ENCODE results near the gene CCNL1.

Gene CCNL1

GRCh38 chr3:157132341-157132740 lies 27.6 kb downstream of the CCNL1 start:
- Histone ChIP-seq H3K9ac (ENCODE audit: low read depth, low read length, poor library complexity) (no peak overlapping the region), H4K91ac (ENCODE audit: low read depth, low read length, poor library complexity) (no peak overlapping the region), H3K14ac (ENCODE audit: low read length) (no peak overlapping the region), H2BK12ac (ENCODE audit: low read length) (no peak overlapping the region), H3K9me3 (replicated peaks in 1 of 2; ENCODE audit: control insufficient read depth in 2 of 2, insufficient read depth in 1 of 2, low read depth in 1 of 2, low read length in 2 of 2) (no peaks in the 10 kb centered on the region), H3K4me1 (ENCODE audit: control insufficient read depth in 2 of 2, insufficient read depth in 1 of 2, low read depth in 1 of 2, low read length in 2 of 2) (peaks cover 12 to 18% of the 10 kb centered on the region in 2 donors), H3K18ac (ENCODE audit: low read length) (no peak overlapping the region), H3K79me1 (ENCODE audit: low read depth, low read length) (no peaks in the 10 kb centered on the region), H2AK5ac (ENCODE audit: low read depth, low read length) (no peak overlapping the region), H2BK15ac (ENCODE audit: low read length) (no peak overlapping the region), H3K27me3 (ENCODE audit: control insufficient read depth in 3 of 3, insufficient read depth in 3 of 3, low read depth in 1 of 3, low read length in 3 of 3) (no peaks in the 10 kb centered on the region), H3K4me3 (ENCODE audit: low read length in 2 of 2) (no peak overlapping the region), H3K23ac (ENCODE audit: low read depth, low read length, poor library complexity) (no peak overlapping the region), H3K36me3 (replicated peaks in 1 of 2; ENCODE audit: control insufficient read depth in 2 of 2, insufficient read depth in 2 of 2, low read length in 2 of 2) (no peaks in the 10 kb centered on the region), H2BK120ac (ENCODE audit: low read depth, low read length) (no peak overlapping the region), H3K4ac (ENCODE audit: low read length) (no peak overlapping the region), H2AFZ (ENCODE audit: low read length) (no peak overlapping the region), H2BK5ac (ENCODE audit: low read length) (no peak overlapping the region), H4K8ac (ENCODE audit: low read depth, low read length) (no peak overlapping the region), H3K4me2 (ENCODE audit: insufficient read depth, low read length, poor library complexity, severe bottlenecking) (no peak overlapping the region), H3K27ac (replicated peaks; ENCODE audit: low read length) (no peak overlapping the region)
- WGBS, 2 donors (ENCODE audit: extremely low coverage in 2 of 2, insufficient read length in 2 of 2, insufficient replicate concordance in 1 of 2): no CpG with 5 or more reads among the region's 1 CpG
- no peak for DNase-seq (ENCODE audit: low spot score)

GRCh38 chr3:157131861-157132260 lies 28.1 kb downstream of the CCNL1 start:
- WGBS, 2 donors (ENCODE audit: extremely low coverage in 2 of 2, insufficient read length in 2 of 2, insufficient replicate concordance in 1 of 2): no CpG with 5 or more reads among the region's 5 CpGs
- no peak overlapping the region for H3K27ac ChIP-seq (replicated peaks; ENCODE audit: low read length)

GRCh38 chr3:157130467-157131251 lies 29.3 kb downstream of the CCNL1 start:
- peak overlapping the region; percentile 90 for H2AK5ac ChIP-seq (ENCODE audit: low read depth, low read length)
- DNase-seq (ENCODE audit: low spot score): peak; percentile 71
- peak overlapping the region; percentile 52 for H4K8ac ChIP-seq (ENCODE audit: low read depth, low read length)
- H3K23ac ChIP-seq (ENCODE audit: low read depth, low read length, poor library complexity): no peak overlapping the region
- H2BK5ac ChIP-seq (ENCODE audit: low read length): peak overlapping the region; percentile 68
- H3K9ac ChIP-seq (ENCODE audit: low read depth, low read length, poor library complexity): peak overlapping the region; percentile 24
- no peaks in the 10 kb centered on the region for H3K27me3 ChIP-seq (ENCODE audit: control insufficient read depth in 3 of 3, insufficient read depth in 3 of 3, low read depth in 1 of 3, low read length in 3 of 3)
- peak overlapping the region; percentile 90 for H2AFZ ChIP-seq (ENCODE audit: low read length)
- no CpG with 5 or more reads among the region's 23 CpGs for WGBS, 2 donors (ENCODE audit: extremely low coverage in 2 of 2, insufficient read length in 2 of 2, insufficient replicate concordance in 1 of 2)
- H2BK120ac ChIP-seq (ENCODE audit: low read depth, low read length): peak overlapping the region; percentile 84
- H3K27ac ChIP-seq (replicated peaks; ENCODE audit: low read length): no peak overlapping the region
- H3K4me2 ChIP-seq (ENCODE audit: insufficient read depth, low read length, poor library complexity, severe bottlenecking): peak overlapping the region; percentile 54
- H3K4ac ChIP-seq (ENCODE audit: low read length): no peak overlapping the region
- H3K14ac ChIP-seq (ENCODE audit: low read length): no peak overlapping the region
- H2BK15ac ChIP-seq (ENCODE audit: low read length): peak overlapping the region; percentile 95
- H3K9me3 ChIP-seq (replicated peaks in 1 of 2; ENCODE audit: control insufficient read depth in 2 of 2, insufficient read depth in 1 of 2, low read depth in 1 of 2, low read length in 2 of 2): no peaks in the 10 kb centered on the region
- H3K4me1 ChIP-seq (ENCODE audit: control insufficient read depth in 2 of 2, insufficient read depth in 1 of 2, low read depth in 1 of 2, low read length in 2 of 2): peaks cover 13% of the 10 kb centered on the region in 2 donors
- peak overlapping the region; percentile 86 for H2BK12ac ChIP-seq (ENCODE audit: low read length)
- no peaks in the 10 kb centered on the region for H3K36me3 ChIP-seq (replicated peaks in 1 of 2; ENCODE audit: control insufficient read depth in 2 of 2, insufficient read depth in 2 of 2, low read length in 2 of 2)
- H3K79me1 ChIP-seq (ENCODE audit: low read depth, low read length): no peaks in the 10 kb centered on the region
- peak overlapping the region; percentile 90 for H4K91ac ChIP-seq (ENCODE audit: low read depth, low read length, poor library complexity)
- peak overlapping the region in 1 of 2 donors; percentile 17 for H3K4me3 ChIP-seq (ENCODE audit: low read length in 2 of 2)
- peak overlapping the region; percentile 95 for H3K18ac ChIP-seq (ENCODE audit: low read length)

More at GRCh38 chr3:157131861-157132260, 28.1 kb downstream of the CCNL1 start:
- no peak overlapping the region for H3K18ac ChIP-seq (ENCODE audit: low read length)
- no peak overlapping the region for H2BK15ac ChIP-seq (ENCODE audit: low read length)
- no peaks in the 10 kb centered on the region for H3K79me1 ChIP-seq (ENCODE audit: low read depth, low read length)
- no peaks in the 10 kb centered on the region for H3K36me3 ChIP-seq (replicated peaks in 1 of 2; ENCODE audit: control insufficient read depth in 2 of 2, insufficient read depth in 2 of 2, low read length in 2 of 2)
- H3K4me1 ChIP-seq (ENCODE audit: control insufficient read depth in 2 of 2, insufficient read depth in 1 of 2, low read depth in 1 of 2, low read length in 2 of 2): peaks cover 12 to 16% of the 10 kb centered on the region in 2 donors
- no peaks in the 10 kb centered on the region for H3K9me3 ChIP-seq (replicated peaks in 1 of 2; ENCODE audit: control insufficient read depth in 2 of 2, insufficient read depth in 1 of 2, low read depth in 1 of 2, low read length in 2 of 2)
- no peak for DNase-seq (ENCODE audit: low spot score)
- no peaks in the 10 kb centered on the region for H3K27me3 ChIP-seq (ENCODE audit: control insufficient read depth in 3 of 3, insufficient read depth in 3 of 3, low read depth in 1 of 3, low read length in 3 of 3)
- no peak overlapping the region for H3K23ac ChIP-seq (ENCODE audit: low read depth, low read length, poor library complexity)
- H2AFZ ChIP-seq (ENCODE audit: low read length): no peak overlapping the region
- H2BK5ac ChIP-seq (ENCODE audit: low read length): no peak overlapping the region
- no peak overlapping the region for H3K4me3 ChIP-seq (ENCODE audit: low read length in 2 of 2)
- no peak overlapping the region for H3K14ac ChIP-seq (ENCODE audit: low read length)
- H2AK5ac ChIP-seq (ENCODE audit: low read depth, low read length): no peak overlapping the region
- no peak overlapping the region for H3K9ac ChIP-seq (ENCODE audit: low read depth, low read length, poor library complexity)
- H4K91ac ChIP-seq (ENCODE audit: low read depth, low read length, poor library complexity): no peak overlapping the region
- H3K4ac ChIP-seq (ENCODE audit: low read length): no peak overlapping the region
- no peak overlapping the region for H2BK120ac ChIP-seq (ENCODE audit: low read depth, low read length)
- H3K4me2 ChIP-seq (ENCODE audit: insufficient read depth, low read length, poor library complexity, severe bottlenecking): no peak overlapping the region
- no peak overlapping the region for H4K8ac ChIP-seq (ENCODE audit: low read depth, low read length)
- H2BK12ac ChIP-seq (ENCODE audit: low read length): no peak overlapping the region

DNA sequence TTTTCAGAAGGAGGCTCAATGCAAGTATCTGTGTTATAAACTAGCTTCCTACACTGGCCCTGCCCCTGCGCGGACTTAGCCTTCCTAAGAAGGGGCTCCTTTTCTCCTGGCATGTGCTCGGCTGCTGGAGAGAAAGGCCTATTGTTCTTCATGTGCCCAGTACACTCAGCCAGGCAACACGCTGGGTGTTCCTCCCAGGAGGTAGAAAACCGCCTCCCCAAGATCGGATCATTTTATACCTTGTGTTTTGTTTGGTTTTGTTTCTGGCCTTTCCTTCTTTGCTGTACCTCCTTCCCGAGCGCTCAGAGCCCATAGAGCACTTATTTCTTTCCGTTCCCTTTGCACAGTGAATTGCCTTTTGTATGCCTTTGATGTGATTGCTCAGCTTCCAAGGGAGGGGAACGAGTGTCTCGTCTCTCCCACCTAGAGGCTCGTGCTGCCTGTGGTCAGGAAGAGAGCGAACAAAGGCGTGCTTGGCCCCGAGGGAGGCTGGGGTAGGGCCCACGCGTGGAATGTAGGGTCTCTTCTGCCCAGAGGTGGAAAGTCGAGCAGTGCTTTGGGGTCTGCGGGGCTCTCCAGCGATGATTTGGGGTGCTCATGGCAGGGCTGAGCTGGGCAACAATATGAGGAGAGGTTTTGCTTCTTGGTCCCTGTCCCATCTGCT lies 30.0 kb downstream of the CCNL1 start:
- Histone ChIP-seq H2BK15ac (ENCODE audit: low read length) (peak overlapping the region; percentile 95), H3K4me3 (ENCODE audit: low read length in 2 of 2) (peak overlapping the region in 1 of 2 donors; percentile 17)
- no CpG with 5 or more reads among the region's 20 CpGs for WGBS, 2 donors (ENCODE audit: extremely low coverage in 2 of 2, insufficient read length in 2 of 2, insufficient replicate concordance in 1 of 2)

More for the DNA sequence above, 30.0 kb downstream of the CCNL1 start:
- no peak overlapping the region for H3K14ac ChIP-seq (ENCODE audit: low read length)
- H3K18ac ChIP-seq (ENCODE audit: low read length): peak overlapping the region; percentile 95
- DNase-seq (ENCODE audit: low spot score): peak; percentile 36
- H3K36me3 ChIP-seq (replicated peaks in 1 of 2; ENCODE audit: control insufficient read depth in 2 of 2, insufficient read depth in 2 of 2, low read length in 2 of 2): no peaks in the 10 kb centered on the region
- H2BK120ac ChIP-seq (ENCODE audit: low read depth, low read length): peak overlapping the region; percentile 84
- peak overlapping the region; percentile 54 for H3K4me2 ChIP-seq (ENCODE audit: insufficient read depth, low read length, poor library complexity, severe bottlenecking)
- peak overlapping the region; percentile 90 for H4K91ac ChIP-seq (ENCODE audit: low read depth, low read length, poor library complexity)
- H3K4me1 ChIP-seq (ENCODE audit: control insufficient read depth in 2 of 2, insufficient read depth in 1 of 2, low read depth in 1 of 2, low read length in 2 of 2): peaks cover 13% of the 10 kb centered on the region in 2 donors
- peak overlapping the region; percentile 8 for H3K4ac ChIP-seq (ENCODE audit: low read length)
- H3K27me3 ChIP-seq (ENCODE audit: control insufficient read depth in 3 of 3, insufficient read depth in 3 of 3, low read depth in 1 of 3, low read length in 3 of 3): no peaks in the 10 kb centered on the region
- H3K9me3 ChIP-seq (replicated peaks in 1 of 2; ENCODE audit: control insufficient read depth in 2 of 2, insufficient read depth in 1 of 2, low read depth in 1 of 2, low read length in 2 of 2): no peaks in the 10 kb centered on the region
- H3K27ac ChIP-seq (replicated peaks; ENCODE audit: low read length): no peak overlapping the region
- H2AFZ ChIP-seq (ENCODE audit: low read length): peak overlapping the region; percentile 90
- H4K8ac ChIP-seq (ENCODE audit: low read depth, low read length): peak overlapping the region; percentile 52
- no peaks in the 10 kb centered on the region for H3K79me1 ChIP-seq (ENCODE audit: low read depth, low read length)
- H3K23ac ChIP-seq (ENCODE audit: low read depth, low read length, poor library complexity): no peak overlapping the region
- H2AK5ac ChIP-seq (ENCODE audit: low read depth, low read length): peak overlapping the region; percentile 90
- H2BK5ac ChIP-seq (ENCODE audit: low read length): peak overlapping the region; percentile 68
- peak overlapping the region; percentile 74 for H3K9ac ChIP-seq (ENCODE audit: low read depth, low read length, poor library complexity)
- peak overlapping the region; percentile 86 for H2BK12ac ChIP-seq (ENCODE audit: low read length)

Data from neuronal stem cell (in vitro differentiated cells).